Nephron (organoid): ENCODE data around the gene TMEM63A.

Source experiments
- H3K27ac Mint-ChIP-seq, 3 experiments: 2 replicates each; pipeline ENCODE4 v1.8.0; 2020; ENCODE audit warnings: mixed read lengths in 3 of 3, mild to moderate bottlenecking in 2 of 3, moderate library complexity in 1 of 3
- H3K27me3 Mint-ChIP-seq: 2 replicates; pipeline ENCODE4 v1.8.0; 2021; ENCODE audit warnings: low read depth, mild to moderate bottlenecking, moderate library complexity, mixed read lengths
- H3K36me3 Mint-ChIP-seq: 2 replicates; pipeline ENCODE4 v1.8.0; 2020; ENCODE audit warnings: low read depth, mixed read lengths
- H3K4me1 Mint-ChIP-seq: 2 replicates; pipeline ENCODE4 v1.8.0; 2020; ENCODE audit warnings: mixed read lengths
- H3K4me3 Mint-ChIP-seq, 3 experiments: 2 replicates each; pipeline ENCODE4 v1.8.0; 2020; ENCODE audit warnings: mild to moderate bottlenecking in 3 of 3, mixed read lengths in 3 of 3, moderate library complexity in 2 of 3
- H3K9me3 Mint-ChIP-seq: 2 replicates; pipeline ENCODE4 v1.8.0; 2020; ENCODE audit warnings: mixed read lengths
- TF ChIP-seq, protein P1 (sequence below), 3 experiments: fragments of 200-600 bp; sonication (generic); IDR thresholded peaks; one replicate each; pipeline ENCODE4 v1.5.0; 2021; ENCODE audit warnings: antibody characterized with exemption in 3 of 3; ENCODE audit not compliant: unreplicated experiment in 3 of 3

The TMEM63A gene

DNA sequence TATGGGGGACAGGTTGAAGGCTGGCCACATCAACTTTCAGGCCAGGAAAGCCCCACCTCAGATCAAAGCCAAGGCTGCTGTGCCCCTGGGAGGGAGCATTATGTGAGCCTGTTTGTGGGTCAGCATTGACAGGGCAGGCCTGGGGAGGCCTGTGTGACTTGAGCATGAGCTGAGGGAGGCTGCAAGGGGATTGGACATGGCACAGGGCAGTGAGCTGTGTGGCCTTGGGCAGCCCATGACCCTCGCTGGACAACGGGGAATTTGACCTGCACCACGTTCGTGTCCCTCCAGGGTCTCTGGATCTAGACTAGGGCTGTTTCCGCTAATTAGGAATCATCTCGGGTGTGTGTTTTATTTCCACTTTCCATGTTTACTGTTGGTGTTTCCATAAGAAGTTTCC lies 24.3 kb upstream of the TMEM63A start:
- Mint-ChIP-seq H3K9me3 (no peaks in the 10 kb centered on the region), H3K27ac (no peak overlapping the region), H3K4me3 (no peak overlapping the region), H3K36me3 (no peaks in the 10 kb centered on the region), H3K27me3 (no peaks in the 10 kb centered on the region), H3K4me1 (no peaks in the 10 kb centered on the region)
- TF ChIP-seq, protein P1, sequence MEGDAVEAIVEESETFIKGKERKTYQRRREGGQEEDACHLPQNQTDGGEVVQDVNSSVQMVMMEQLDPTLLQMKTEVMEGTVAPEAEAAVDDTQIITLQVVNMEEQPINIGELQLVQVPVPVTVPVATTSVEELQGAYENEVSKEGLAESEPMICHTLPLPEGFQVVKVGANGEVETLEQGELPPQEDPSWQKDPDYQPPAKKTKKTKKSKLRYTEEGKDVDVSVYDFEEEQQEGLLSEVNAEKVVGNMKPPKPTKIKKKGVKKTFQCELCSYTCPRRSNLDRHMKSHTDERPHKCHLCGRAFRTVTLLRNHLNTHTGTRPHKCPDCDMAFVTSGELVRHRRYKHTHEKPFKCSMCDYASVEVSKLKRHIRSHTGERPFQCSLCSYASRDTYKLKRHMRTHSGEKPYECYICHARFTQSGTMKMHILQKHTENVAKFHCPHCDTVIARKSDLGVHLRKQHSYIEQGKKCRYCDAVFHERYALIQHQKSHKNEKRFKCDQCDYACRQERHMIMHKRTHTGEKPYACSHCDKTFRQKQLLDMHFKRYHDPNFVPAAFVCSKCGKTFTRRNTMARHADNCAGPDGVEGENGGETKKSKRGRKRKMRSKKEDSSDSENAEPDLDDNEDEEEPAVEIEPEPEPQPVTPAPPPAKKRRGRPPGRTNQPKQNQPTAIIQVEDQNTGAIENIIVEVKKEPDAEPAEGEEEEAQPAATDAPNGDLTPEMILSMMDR (IDR thresholded peaks at IDR 0.05; ENCODE audit: unreplicated experiment in 3 of 3): no peak

DNA sequence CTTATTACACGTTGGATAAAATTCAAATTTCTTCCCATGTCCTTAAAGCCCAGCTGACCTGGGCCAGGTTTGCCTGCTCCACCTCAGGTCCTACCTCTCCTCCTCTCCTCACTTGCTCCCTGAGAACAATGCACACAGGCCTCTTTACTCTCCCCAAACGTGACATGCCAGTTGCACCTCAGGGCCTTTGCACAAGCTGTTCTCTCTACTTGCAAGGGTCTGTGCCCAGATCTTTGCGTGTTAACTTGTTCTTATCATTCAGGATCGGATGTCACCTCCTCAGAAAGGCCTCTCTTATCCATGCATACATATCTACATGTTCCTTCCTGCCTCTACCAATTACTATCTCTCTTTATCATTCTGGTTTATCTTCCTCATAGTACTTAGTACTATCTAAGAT lies 21.4 kb upstream of the TMEM63A start:
- H3K9me3 Mint-ChIP-seq: no peaks in the 10 kb centered on the region
- H3K36me3 Mint-ChIP-seq: no peaks in the 10 kb centered on the region
- no peaks in the 10 kb centered on the region for H3K27me3 Mint-ChIP-seq
- TF ChIP-seq, protein P1 (IDR thresholded peaks at IDR 0.05; ENCODE audit: unreplicated experiment in 3 of 3): no peak
- H3K27ac Mint-ChIP-seq: no peak overlapping the region
- H3K4me1 Mint-ChIP-seq: no peaks in the 10 kb centered on the region
- H3K4me3 Mint-ChIP-seq: no peak overlapping the region

DNA sequence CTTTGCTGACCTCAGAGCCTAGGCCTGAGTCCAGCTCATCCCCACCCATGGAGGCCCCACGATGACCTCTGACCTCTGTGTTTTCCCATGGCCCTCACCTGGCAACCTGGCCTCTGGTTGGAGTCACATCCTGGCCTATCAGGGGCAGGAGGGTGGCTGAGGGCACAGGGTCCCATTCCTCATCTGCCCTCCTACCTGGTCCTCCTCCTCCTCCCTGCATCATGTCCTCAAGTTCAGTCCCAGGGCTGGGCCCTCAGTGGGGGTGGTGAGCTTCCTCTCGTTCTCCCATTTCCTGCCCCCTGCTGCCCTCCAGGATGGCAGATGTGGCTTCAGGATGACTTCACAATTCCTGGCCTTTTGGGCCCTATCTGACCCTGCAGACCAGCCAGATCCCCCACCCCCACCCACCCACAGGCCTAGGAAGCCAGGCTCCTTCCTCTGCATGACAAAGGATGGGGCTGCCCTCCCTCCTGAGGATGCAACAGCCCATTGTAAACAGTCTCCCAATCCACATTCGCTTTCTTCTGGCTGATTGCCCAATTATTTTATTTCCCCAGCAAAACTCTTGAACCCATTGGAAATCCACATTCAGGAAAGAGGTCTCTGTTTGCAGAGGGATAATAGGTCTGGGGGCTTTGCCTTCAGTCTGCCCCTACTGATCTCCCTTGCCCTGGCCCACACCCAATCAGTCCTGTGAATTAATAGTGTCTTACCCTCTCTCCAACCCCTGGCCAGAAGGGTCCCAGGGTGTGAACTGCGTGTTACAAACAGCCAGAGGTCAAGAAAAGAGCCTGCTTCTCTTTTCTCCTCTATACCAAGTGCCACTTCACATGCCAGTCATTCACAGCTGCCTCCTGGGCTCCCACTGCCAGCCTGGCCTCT lies 17.1 kb upstream of the TMEM63A start:
- no peak overlapping the region for H3K27ac Mint-ChIP-seq
- TF ChIP-seq, protein P1 (IDR thresholded peaks at IDR 0.05; ENCODE audit: unreplicated experiment in 3 of 3): no peak
- no peaks in the 10 kb centered on the region for H3K9me3 Mint-ChIP-seq
- H3K27me3 Mint-ChIP-seq: no peaks in the 10 kb centered on the region
- no peaks in the 10 kb centered on the region for H3K4me1 Mint-ChIP-seq
- H3K36me3 Mint-ChIP-seq: no peaks in the 10 kb centered on the region
- H3K4me3 Mint-ChIP-seq: no peak overlapping the region

DNA sequence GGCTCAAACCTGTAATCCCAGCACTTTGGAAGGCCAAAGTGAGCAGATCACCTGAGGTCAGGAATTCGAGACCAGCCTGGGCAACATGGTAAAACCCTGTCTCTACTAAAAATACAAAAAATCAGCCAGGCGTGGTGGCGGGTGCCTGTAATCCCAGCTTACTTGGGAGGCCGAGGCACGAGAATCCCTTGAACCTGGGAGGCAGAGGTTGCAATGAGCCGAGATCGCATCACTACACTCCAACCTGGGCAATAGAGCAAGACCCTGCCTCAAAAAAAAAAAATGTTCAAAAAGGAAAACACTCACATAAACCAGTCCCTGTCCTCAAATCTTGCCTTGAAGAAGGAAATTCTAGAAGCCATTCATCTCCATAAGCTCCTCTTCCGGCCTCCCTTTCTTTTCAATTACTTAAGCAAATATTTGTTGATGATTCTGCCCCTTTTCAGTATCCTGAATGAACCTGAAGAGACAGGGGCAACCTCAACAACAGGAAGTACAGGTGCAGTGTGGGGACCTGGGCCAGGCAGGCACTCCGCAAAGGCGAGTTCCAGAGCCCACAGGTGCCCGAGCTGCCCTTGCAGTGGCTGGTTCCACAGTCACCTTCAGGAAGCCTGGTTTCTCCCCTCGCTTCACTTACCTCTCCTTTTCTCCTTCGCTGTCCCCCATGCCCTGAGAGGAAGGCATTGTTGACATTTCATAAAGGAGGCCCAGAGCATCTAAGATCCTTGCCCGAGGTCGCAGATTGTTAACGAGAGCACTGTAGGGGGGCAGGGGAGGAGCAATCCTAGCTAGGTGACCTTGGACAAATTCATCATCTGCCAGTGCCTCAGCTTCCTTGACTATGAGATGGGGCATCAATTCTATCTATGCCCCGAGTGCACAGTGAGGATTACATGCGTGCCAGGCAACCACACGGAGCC lies 15.7 kb upstream of the TMEM63A start:
- Mint-ChIP-seq H3K27ac (no peak overlapping the region), H3K4me1 (no peaks in the 10 kb centered on the region)
- TF ChIP-seq, protein P1 (IDR thresholded peaks at IDR 0.05; ENCODE audit: unreplicated experiment in 3 of 3): no peak

DNA sequence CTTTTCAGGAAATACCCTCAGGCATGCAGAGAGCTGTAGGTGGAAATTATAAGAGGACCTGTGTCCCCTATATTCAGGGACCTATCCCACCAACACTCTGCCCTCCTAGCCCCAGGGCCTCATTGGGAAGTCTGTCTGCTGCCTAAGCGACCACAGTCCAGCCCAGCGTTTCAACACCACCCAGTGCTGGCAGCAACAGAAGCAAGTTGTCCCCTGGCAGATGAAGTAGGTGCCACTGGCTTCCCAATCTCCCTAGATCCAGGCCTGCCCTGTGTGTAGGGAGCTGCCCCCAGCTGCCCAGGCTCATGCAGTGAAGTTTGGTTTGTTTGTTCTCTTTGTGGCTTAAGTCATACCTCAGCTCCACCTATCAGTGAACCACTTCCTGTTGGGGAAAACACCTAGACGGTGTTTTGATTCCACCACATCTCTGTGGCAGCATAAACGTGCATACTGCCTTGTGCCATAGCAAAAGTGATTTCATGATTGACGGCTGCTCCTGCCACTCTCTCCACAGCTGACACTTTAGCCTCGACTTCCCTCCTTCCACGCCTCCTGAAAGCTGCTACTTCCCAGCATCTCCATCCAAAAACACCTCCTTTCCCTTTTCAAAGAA lies 14.9 kb upstream of the TMEM63A start:
- Mint-ChIP-seq H3K27me3 (no peaks in the 10 kb centered on the region), H3K9me3 (no peaks in the 10 kb centered on the region)

More for the DNA sequence above, 15.7 kb upstream of the TMEM63A start:
- no peak overlapping the region for H3K4me3 Mint-ChIP-seq
- H3K9me3 Mint-ChIP-seq: no peaks in the 10 kb centered on the region
- no peaks in the 10 kb centered on the region for H3K27me3 Mint-ChIP-seq
- no peaks in the 10 kb centered on the region for H3K36me3 Mint-ChIP-seq

More for the DNA sequence above, 14.9 kb upstream of the TMEM63A start:
- Mint-ChIP-seq H3K27ac (no peak overlapping the region), H3K4me1 (no peaks in the 10 kb centered on the region), H3K36me3 (no peaks in the 10 kb centered on the region), H3K4me3 (no peak overlapping the region)
- TF ChIP-seq, protein P1 (IDR thresholded peaks at IDR 0.05; ENCODE audit: unreplicated experiment in 3 of 3): no peak
